ENCODE data around the gene AGXT. TPM values are rescaled to one million over a fixed set of nuclear protein-coding genes. Genes with fewer than 3 reads are reported as not detected.

Gene AGXT
- total RNA-seq, 2 experiments from 2014 or later = not detected

DNA sequence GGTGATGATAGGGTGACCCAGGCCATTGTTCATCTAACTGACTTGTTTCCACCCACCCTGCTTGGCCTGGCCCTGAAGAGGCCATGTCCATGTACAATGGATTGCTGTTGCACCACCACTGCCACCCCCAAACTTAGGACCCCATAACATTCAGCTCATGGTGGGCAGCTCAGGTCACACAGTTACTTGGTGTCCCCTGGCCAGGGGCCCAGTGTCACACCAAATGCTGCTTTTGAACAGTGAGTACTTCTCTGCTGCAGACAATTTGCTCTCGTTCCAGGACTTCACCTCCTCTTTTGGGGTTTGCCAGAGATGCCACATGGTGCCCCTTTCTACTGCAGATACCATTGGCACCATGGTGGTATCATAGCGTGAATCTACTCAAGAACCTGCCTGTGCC is 15.6 kb downstream of the AGXT start:
- Histone ChIP-seq H3K27ac (ENCODE audit: low read depth, low read length, poor library complexity, severe bottlenecking) (no peak overlapping the region), H3K79me2 (ENCODE audit: insufficient read depth, low read depth, low read length) (no peaks in the 10 kb centered on the region), H3K4me1 (ENCODE audit: insufficient read depth, low read length, poor library complexity, severe bottlenecking) (no peaks in the 10 kb centered on the region), H4K20me1 (ENCODE audit: insufficient read depth, low read length) (no peaks in the 10 kb centered on the region), H3K9me2 (ENCODE audit: insufficient read depth, low read length) (no peaks in the 10 kb centered on the region), H3K36me3 (ENCODE audit: insufficient read depth, low read length) (no peaks in the 10 kb centered on the region), H3K9me3 (ENCODE audit: low read length) (no peaks in the 10 kb centered on the region), H3K4me2 (ENCODE audit: low read length) (no peak overlapping the region), H2AFZ (ENCODE audit: low read length) (no peak overlapping the region), H3K4me3 (ENCODE audit: low read depth, low read length, poor library complexity, severe bottlenecking) (no peak overlapping the region)
- TF ChIP-seq, protein P1, sequence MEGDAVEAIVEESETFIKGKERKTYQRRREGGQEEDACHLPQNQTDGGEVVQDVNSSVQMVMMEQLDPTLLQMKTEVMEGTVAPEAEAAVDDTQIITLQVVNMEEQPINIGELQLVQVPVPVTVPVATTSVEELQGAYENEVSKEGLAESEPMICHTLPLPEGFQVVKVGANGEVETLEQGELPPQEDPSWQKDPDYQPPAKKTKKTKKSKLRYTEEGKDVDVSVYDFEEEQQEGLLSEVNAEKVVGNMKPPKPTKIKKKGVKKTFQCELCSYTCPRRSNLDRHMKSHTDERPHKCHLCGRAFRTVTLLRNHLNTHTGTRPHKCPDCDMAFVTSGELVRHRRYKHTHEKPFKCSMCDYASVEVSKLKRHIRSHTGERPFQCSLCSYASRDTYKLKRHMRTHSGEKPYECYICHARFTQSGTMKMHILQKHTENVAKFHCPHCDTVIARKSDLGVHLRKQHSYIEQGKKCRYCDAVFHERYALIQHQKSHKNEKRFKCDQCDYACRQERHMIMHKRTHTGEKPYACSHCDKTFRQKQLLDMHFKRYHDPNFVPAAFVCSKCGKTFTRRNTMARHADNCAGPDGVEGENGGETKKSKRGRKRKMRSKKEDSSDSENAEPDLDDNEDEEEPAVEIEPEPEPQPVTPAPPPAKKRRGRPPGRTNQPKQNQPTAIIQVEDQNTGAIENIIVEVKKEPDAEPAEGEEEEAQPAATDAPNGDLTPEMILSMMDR (conservative IDR thresholded peaks at IDR 0.05; ENCODE audit: low read length) = no peak
- no peak for TF ChIP-seq EZH2phosphoT487 (IDR thresholded peaks at IDR 0.05; ENCODE audit: borderline replicate concordance, low read depth, low read length)
- BruUV-seq (replicated peaks) = no TSS peak
- POLR2A ChIA-PET = no interaction called here
- no peak for DNase-seq (ENCODE audit: low spot score)
- CTCF ChIA-PET (ENCODE audit: unreplicated experiment) = no interaction called here
- intact Hi-C loops (cut with micrococcal nuclease; ENCODE audit: unreplicated experiment) = no loop called here

DNA sequence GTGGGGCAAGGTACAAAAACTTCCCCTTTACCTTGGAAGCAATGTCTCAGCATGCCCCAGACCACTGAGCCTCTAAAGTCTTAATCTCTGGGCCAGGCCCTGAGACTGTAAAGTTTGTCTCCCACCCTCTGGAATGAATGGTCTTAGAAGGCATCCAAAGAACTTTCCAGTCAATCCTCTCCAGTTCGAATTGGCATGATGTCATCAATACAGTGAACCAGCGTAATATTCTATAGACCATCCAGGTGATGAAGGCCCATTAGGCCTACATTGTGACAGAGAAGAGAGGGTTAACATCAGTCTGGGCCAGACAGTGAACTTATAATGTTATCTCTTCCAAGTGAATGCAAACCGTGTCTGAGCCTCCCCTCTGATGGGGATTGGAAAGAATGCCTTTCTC is 16.1 kb downstream of the AGXT start:
- Histone ChIP-seq H3K4me1 (ENCODE audit: insufficient read depth, low read length, poor library complexity, severe bottlenecking) (no peaks in the 10 kb centered on the region), H3K4me3 (ENCODE audit: low read depth, low read length, poor library complexity, severe bottlenecking) (no peak overlapping the region), H4K20me1 (ENCODE audit: insufficient read depth, low read length) (no peaks in the 10 kb centered on the region), H3K4me2 (ENCODE audit: low read length) (no peak overlapping the region), H3K9me3 (ENCODE audit: low read length) (no peaks in the 10 kb centered on the region), H3K36me3 (ENCODE audit: insufficient read depth, low read length) (no peaks in the 10 kb centered on the region), H3K27ac (ENCODE audit: low read depth, low read length, poor library complexity, severe bottlenecking) (no peak overlapping the region), H2AFZ (ENCODE audit: low read length) (no peak overlapping the region), H3K9me2 (ENCODE audit: insufficient read depth, low read length) (no peaks in the 10 kb centered on the region), H3K79me2 (ENCODE audit: insufficient read depth, low read depth, low read length) (no peaks in the 10 kb centered on the region)
- intact Hi-C loops (cut with micrococcal nuclease; ENCODE audit: unreplicated experiment) = no loop called here
- TF ChIP-seq, protein P1 (conservative IDR thresholded peaks at IDR 0.05; ENCODE audit: low read length) = no peak
- TF ChIP-seq EZH2phosphoT487 (IDR thresholded peaks at IDR 0.05; ENCODE audit: borderline replicate concordance, low read depth, low read length) = no peak
- BruUV-seq (replicated peaks) = no TSS peak
- ChIA-PET CTCF (ENCODE audit: unreplicated experiment) (no interaction called here), POLR2A (no interaction called here)
- no peak for DNase-seq (ENCODE audit: low spot score)

DNA sequence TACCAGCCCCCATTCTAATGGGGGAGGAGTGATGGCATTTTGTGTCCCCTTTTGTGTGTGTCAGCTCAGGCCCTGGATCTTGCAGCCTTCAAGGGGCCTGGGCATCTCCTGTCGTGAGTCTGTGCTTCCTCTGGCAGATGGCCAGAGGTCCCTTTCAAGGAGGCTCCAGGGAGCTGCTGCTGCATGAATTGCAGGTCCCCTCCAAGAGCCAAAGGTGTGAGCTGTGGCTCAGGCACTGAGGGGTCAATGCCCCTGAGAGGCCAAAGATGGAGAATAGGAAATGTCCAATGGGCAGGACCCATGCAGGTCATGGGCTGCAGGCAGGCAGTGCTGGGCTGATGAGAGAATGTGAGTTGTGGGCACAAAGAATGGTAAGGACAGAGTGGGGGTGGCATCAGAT is 16.9 kb downstream of the AGXT start:
- POLR2A ChIA-PET = no interaction called here
- no peak overlapping the region for H3K4me2 ChIP-seq (ENCODE audit: low read length)
- no peak for DNase-seq (ENCODE audit: low spot score)
- no peaks in the 10 kb centered on the region for H3K9me3 ChIP-seq (ENCODE audit: low read length)
- TF ChIP-seq EZH2phosphoT487 (IDR thresholded peaks at IDR 0.05; ENCODE audit: borderline replicate concordance, low read depth, low read length) = no peak
- TF ChIP-seq, protein P1 (conservative IDR thresholded peaks at IDR 0.05; ENCODE audit: low read length) = no peak
- no peaks in the 10 kb centered on the region for H3K4me1 ChIP-seq (ENCODE audit: insufficient read depth, low read length, poor library complexity, severe bottlenecking)
- H3K36me3 ChIP-seq (ENCODE audit: insufficient read depth, low read length) = no peaks in the 10 kb centered on the region
- no peak overlapping the region for H2AFZ ChIP-seq (ENCODE audit: low read length)
- no TSS peak for BruUV-seq (replicated peaks)
- H3K4me3 ChIP-seq (ENCODE audit: low read depth, low read length, poor library complexity, severe bottlenecking) = no peak overlapping the region
- intact Hi-C loops (cut with micrococcal nuclease; ENCODE audit: unreplicated experiment) = no loop called here
- no peaks in the 10 kb centered on the region for H4K20me1 ChIP-seq (ENCODE audit: insufficient read depth, low read length)
- no peaks in the 10 kb centered on the region for H3K9me2 ChIP-seq (ENCODE audit: insufficient read depth, low read length)
- CTCF ChIA-PET (ENCODE audit: unreplicated experiment) = no interaction called here
- H3K27ac ChIP-seq (ENCODE audit: low read depth, low read length, poor library complexity, severe bottlenecking) = no peak overlapping the region
- no peaks in the 10 kb centered on the region for H3K79me2 ChIP-seq (ENCODE audit: insufficient read depth, low read depth, low read length)
